Endodermal cell (in vitro differentiated cells): ENCODE measurements around the gene SDF2L1. TPM values are rescaled to one million over a fixed set of nuclear protein-coding genes. Genes with fewer than 3 reads are reported as not detected.
"Not testable (repeated sequence)": the region's sequence is repeated elsewhere in the genome, so short reads cannot be mapped to it uniquely, and the experiment has no call there.

Experiments used
- DNase-seq: peaks from one replicate; pipeline ENCODE4 v3.0.0-alpha.2; 2017
- H3K27ac ChIP-seq: 2 replicates; pipeline ENCODE4 v1.5.1; 2013; ENCODE audit warnings: mild to moderate bottlenecking, low read depth, low read length, moderate library complexity
- H3K27me3 ChIP-seq: 2 replicates; pipeline ENCODE4 v1.6.1; 2013; ENCODE audit warnings: mild to moderate bottlenecking, low read length, moderate library complexity; ENCODE audit not compliant: insufficient read depth, control insufficient read depth, poor library complexity, severe bottlenecking
- H3K36me3 ChIP-seq: 2 replicates; pipeline ENCODE4 v1.7.0; 2013; ENCODE audit warnings: mild to moderate bottlenecking, low read length, moderate library complexity; ENCODE audit not compliant: control insufficient read depth, insufficient read depth
- H3K4me1 ChIP-seq: one replicate; pipeline ENCODE4 v1.7.0; 2013; ENCODE audit warnings: low read length; ENCODE audit not compliant: control insufficient read depth, insufficient read depth
- H3K4me3 ChIP-seq: 2 replicates; pipeline ENCODE4 v1.5.1; 2013; ENCODE audit warnings: mild to moderate bottlenecking, low read length, moderate library complexity
- H3K9ac ChIP-seq: 2 replicates; pipeline ENCODE4 v1.6.1; 2013; ENCODE audit warnings: mild to moderate bottlenecking, low read length, moderate library complexity; ENCODE audit not compliant: poor library complexity, severe bottlenecking; ENCODE audit errors: extremely low read depth
- H3K9me3 ChIP-seq: 2 replicates; pipeline ENCODE4 v1.6.1; 2013; ENCODE audit warnings: mild to moderate bottlenecking, low read length, moderate library complexity; ENCODE audit not compliant: control insufficient read depth
- H3K27ac Mint-ChIP-seq: 2 replicates; pipeline ENCODE4 v1.8.0; 2020; ENCODE audit warnings: mixed read lengths
- H3K27me3 Mint-ChIP-seq: 2 replicates; pipeline ENCODE4 v1.8.0; 2021; ENCODE audit warnings: mild to moderate bottlenecking, mixed read lengths; ENCODE audit not compliant: insufficient read depth
- H3K36me3 Mint-ChIP-seq: 2 replicates; pipeline ENCODE4 v1.8.0; 2020; ENCODE audit warnings: low read depth, mixed read lengths
- H3K4me1 Mint-ChIP-seq: 2 replicates; pipeline ENCODE4 v1.8.0; 2020; ENCODE audit warnings: mixed read lengths
- H3K4me3 Mint-ChIP-seq: 2 replicates; pipeline ENCODE4 v1.8.0; 2020; ENCODE audit warnings: mild to moderate bottlenecking, moderate library complexity, mixed read lengths
- H3K9me3 Mint-ChIP-seq: 2 replicates; pipeline ENCODE4 v1.8.0; 2020; ENCODE audit warnings: mild to moderate bottlenecking, mixed read lengths
- CTCF ChIP-seq: fragments of 200-600 bp; sonication (generic); conservative IDR thresholded peaks from 2 replicates; pipeline ENCODE4 v1.5.0; 2021; ENCODE audit warnings: antibody characterized with exemption, mild to moderate bottlenecking
- WGBS, 2 experiments: methylation state at CpG; one replicate each; pipeline versions ENCODE4 v1.1.5 to v1.1.7; 2013; ENCODE audit warnings: missing lambda C conversion rate in 2 of 2, mixed read lengths in 1 of 2; ENCODE audit not compliant: insufficient coverage in 1 of 2, insufficient read length in 1 of 2; 5-methylcytosine and 5-hydroxymethylcytosine counted together
- microRNA-seq: library from miRNA; unstranded; fragments of <30 nt; microRNA quantifications from one replicate; pipeline ENCODE4 v1.2.0, GENCODE V29; 2020; ENCODE audit warnings: borderline microRNAs expressed
- total RNA-seq, 2 donors: library from RNA; stranded (reverse); fragmentation: NEBNext Ultra II Directional in 1 of 2; extraction: Animal tissue kit (Norgen Biotek cat#: 25700) in 1 of 2; gene quantifications; 2 replicates in 1 of 2; 3 replicates in 1 of 2; pipeline ENCODE4 v1.2.1, GENCODE V29; 2021

SDF2L1 gene
- total RNA-seq, 2 donors from 2014 or later, result 30.3 to 61.4 TPM

GRCh38 chr22:21691816-21692215 lies 49.7 kb downstream of the SDF2L1 start:
- H3K27me3 Mint-ChIP-seq, result no peaks in the 10 kb centered on the region
- 78 to 92% methylated on average over 7 to 16 of the region's 16 CpGs for WGBS, 2 experiments
- no peak for TF ChIP-seq CTCF
- no peaks in the 10 kb centered on the region for H3K27me3 ChIP-seq
- H3K9me3 ChIP-seq, result no peaks in the 10 kb centered on the region
- peaks cover 38% of the 10 kb centered on the region for H3K36me3 Mint-ChIP-seq
- no peaks in the 10 kb centered on the region for H3K4me1 Mint-ChIP-seq
- no peak overlapping the region for H3K27ac Mint-ChIP-seq
- H3K4me1 ChIP-seq, result no peaks in the 10 kb centered on the region
- no peak overlapping the region for H3K4me3 Mint-ChIP-seq
- H3K27ac ChIP-seq, result peak overlapping the region; percentile 55
- no peak overlapping the region for H3K9ac ChIP-seq
- DNase-seq, result no peak
- H3K9me3 Mint-ChIP-seq, result no peaks in the 10 kb centered on the region
- peaks cover 23% of the 10 kb centered on the region for H3K36me3 ChIP-seq
- no peak overlapping the region for H3K4me3 ChIP-seq

DNA sequence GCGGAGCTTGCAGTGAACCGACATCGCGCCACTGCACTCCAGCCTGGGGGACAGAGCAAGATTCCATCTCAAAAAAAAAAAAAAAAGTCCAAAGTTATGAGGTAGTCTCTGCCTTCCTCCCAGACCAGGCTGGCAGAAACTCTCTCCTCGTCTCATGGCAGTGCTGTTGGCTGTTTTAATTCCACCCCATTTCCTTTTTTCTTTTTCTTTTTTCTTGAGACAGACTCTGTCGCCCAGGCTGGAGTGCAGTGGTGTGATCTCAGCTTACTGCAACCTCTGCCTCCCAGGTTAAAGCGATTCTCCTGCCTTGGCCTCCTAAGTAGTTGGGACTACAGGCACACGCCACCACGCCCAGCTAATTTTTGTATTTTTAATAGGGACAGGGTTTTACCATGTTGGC lies 50.8 kb downstream of the SDF2L1 start:
- H3K27ac Mint-ChIP-seq, H3K27me3 Mint-ChIP-seq, H3K9ac ChIP-seq, H3K4me3 ChIP-seq, H3K4me3 Mint-ChIP-seq, H3K27me3 ChIP-seq, DNase-seq, H3K27ac ChIP-seq, H3K9me3 Mint-ChIP-seq, H3K9me3 ChIP-seq, H3K4me1 ChIP-seq, H3K4me1 Mint-ChIP-seq: not testable (repeated sequence)
- peaks cover 47% of the 10 kb centered on the region for H3K36me3 Mint-ChIP-seq
- peaks cover 31% of the 10 kb centered on the region for H3K36me3 ChIP-seq
- 94 to 97% methylated on average over 9 of the region's 9 CpGs for WGBS, 2 experiments

DNA sequence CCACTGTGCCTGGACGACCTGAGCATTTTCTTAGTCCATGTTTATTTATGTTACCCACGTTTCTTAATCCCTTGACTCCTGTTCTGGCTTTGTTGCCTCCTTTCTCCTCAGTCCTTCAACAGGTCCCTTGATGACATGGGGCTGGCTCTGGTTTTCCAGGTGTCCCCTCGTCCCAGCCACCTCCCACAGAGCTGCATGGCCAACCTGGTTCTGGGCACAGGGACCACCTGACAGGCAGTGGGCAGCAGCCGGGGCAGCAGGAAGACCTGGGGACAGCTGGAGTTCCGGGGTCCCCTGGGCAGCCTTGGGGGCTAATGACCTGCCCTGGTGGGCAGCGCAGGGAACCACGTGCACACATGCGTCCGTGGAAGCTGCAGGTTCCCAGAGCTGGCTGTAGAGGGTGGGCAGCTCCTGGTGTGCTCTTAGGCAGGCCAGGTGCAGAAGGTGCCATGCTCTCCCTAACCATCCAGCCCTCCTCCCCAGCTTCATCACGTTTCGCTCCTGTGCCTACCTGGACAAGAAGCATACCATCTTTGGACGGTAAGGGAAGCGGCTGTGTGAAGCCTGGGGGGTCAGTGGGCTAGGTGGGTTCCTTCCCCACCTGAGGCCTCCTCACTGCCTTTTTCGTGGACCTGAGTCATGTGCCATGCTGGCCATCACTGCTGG lies 51.4 kb downstream of the SDF2L1 start:
- WGBS, 2 experiments, result 93 to 95% methylated on average over 8 to 14 of the region's 14 CpGs
- Histone ChIP-seq H3K9me3 (no peaks in the 10 kb centered on the region), H3K36me3 (peaks cover 37% of the 10 kb centered on the region), H3K9ac (no peak overlapping the region), H3K4me1 (no peaks in the 10 kb centered on the region), H3K27ac (no peak overlapping the region), H3K27me3 (no peaks in the 10 kb centered on the region), H3K4me3 (no peak overlapping the region)
- DNase-seq, result peak; percentile 28
- H3K4me1 Mint-ChIP-seq, result peaks cover 3% of the 10 kb centered on the region
- TF ChIP-seq CTCF, result no peak
- no peaks in the 10 kb centered on the region for H3K9me3 Mint-ChIP-seq
- H3K27me3 Mint-ChIP-seq, result no peaks in the 10 kb centered on the region
- H3K4me3 Mint-ChIP-seq, result no peak overlapping the region
- H3K36me3 Mint-ChIP-seq, result peaks cover 51% of the 10 kb centered on the region
- H3K27ac Mint-ChIP-seq, result no peak overlapping the region

Small RNA genes within 50 kb of the gene (microRNA-seq; reads per million reads assigned to microRNA genes)
- gene MIR130B (396 reads per million, percentile 89 among the genes with 10 or more reads in this experiment), gene MIR301B (4.2 reads per million, percentile 28 among the genes with 10 or more reads in this experiment)

Other genes with a start within 250 kb of the SDF2L1 start
- gene HIC2, start 224.9 kb upstream of the SDF2L1 start, total RNA-seq, result 10 to 100 TPM; 38.5 to 45.6 TPM
- 1 to 10 TPM; 4.0 to 4.4 TPM for gene TMEM191C, start 174.9 kb upstream of the SDF2L1 start, total RNA-seq
- under 1 TPM; 0.53 to 0.75 TPM for gene RIMBP3C, start 90.8 kb upstream of the SDF2L1 start, total RNA-seq
- gene UBE2L3, start 74.6 kb upstream of the SDF2L1 start, total RNA-seq, result 10 to 100 TPM; 74.6 to 79.4 TPM
- gene YDJC, start 12.3 kb upstream of the SDF2L1 start, total RNA-seq, result 10 to 100 TPM; 16.4 to 19.9 TPM
- under 1 TPM; 0.46 to 0.84 TPM for gene CCDC116, start 9.5 kb upstream of the SDF2L1 start, total RNA-seq
- 10 to 100 TPM; 39.9 to 41.2 TPM for gene PPIL2, start 23.7 kb downstream of the SDF2L1 start, total RNA-seq
- gene YPEL1, start 93.5 kb downstream of the SDF2L1 start, total RNA-seq, result 10 to 100 TPM; 13.4 to 23.4 TPM
- 10 to 100 TPM; 76.8 to 78.6 TPM for gene MAPK1, start 225.3 kb downstream of the SDF2L1 start, total RNA-seq